Stimulated activated CD4-positive, alpha-beta T cell treated with anti-CD3 and anti-CD28 coated beads, Interleukin-2, amount 100 ng/mL, for 4 hours (primary cell): ENCODE data around the gene GALNT18.

ENCODE experiments used
- DNase-seq: peaks from one replicate; pipeline ENCODE4 v3.0.0-alpha.2; 2020; ENCODE audit warnings: low read depth

Gene GALNT18

DNA sequence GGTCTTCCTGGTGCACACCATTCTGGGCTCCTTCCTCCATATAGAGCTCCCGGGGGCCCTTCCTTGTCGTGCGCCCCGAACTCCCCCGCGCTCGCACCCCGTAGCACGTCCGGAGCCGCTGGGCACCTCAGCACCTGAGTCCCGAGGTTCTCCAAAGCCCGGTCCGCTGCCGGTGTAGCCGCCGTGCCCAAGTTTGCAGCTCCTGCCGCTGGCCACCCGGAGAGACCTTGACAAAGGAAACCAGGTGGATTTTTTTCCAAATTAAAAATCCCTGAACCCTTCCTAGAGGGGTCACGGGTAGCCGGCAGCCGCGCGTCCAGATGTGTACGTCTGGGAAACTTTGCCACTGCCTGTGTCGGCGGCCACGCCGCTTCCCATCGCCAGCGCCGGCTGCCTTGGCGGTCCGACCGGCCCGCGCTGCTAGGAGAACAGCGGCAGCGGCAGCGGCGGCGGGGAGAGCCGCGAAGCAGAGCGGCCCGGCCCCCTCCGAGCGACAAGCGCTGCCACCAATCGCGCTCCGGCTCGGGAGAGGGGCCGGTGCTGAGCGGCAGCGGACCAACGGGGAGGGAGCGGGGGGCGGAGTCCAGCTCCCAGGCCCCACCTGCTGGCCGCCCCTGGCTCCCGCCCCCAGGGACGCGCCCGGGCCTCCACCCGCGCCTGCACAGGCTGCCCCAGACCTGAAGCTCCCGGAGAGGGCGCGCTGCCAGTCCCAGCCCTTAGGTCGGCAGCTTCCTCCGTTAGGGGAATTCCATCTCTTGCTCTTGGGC lies at the start of gene GALNT18:
Gene GALNT18, minus strand, starts transcription at position 433 of the 767 bp plus-strand sequence.
- peak; percentile 21 for DNase-seq

DNA sequence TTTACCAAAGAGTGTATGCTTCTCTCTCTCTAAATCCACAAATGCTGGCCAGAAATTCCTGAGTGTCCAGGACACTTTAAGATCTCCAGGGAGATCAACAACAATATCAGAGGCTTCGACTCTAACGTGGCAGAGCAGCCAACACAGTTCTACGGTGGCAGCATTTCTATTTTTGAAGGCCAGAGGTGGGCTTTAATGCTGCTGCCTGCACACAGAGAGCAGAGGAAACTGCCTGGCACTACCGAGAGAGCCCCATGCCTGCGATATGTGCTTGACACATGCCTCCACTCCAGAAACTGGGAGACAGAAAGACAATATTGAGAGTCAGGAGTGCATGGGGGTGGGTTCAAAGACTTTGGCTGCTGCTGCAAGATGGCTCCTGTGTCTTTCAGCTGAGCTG lies 48.8 kb upstream of the GALNT18 start:
- no peak for DNase-seq

DNA sequence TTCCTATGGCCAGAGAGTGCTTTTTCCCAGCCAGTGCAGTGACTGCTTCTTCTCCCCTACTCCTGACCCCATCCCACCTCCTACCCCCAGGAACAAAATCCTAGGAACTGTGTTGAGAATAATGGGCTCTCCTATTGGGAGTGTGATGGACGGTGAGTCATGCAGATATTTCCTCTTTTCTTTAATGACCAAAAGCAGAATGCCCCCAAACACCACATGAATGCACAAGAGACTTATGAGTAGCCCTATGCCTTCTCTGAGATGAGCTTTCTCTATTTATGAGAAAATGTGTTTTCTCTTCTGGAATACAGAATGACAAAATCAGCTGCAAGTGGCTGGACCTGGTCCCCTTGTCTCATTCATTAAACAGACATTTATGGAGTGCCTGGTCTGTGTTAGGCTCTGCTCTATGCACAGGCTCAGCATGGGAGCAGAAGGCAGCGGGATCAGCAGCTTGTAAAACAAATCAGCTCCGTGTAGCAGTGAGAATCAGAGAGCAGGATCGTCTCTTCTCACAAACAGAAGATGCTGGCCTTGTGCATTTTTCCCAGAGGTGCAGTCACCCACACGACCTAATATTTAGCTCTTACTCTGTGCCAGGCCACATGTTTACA lies 47.5 kb upstream of the GALNT18 start:
- DNase-seq = no peak

DNA sequence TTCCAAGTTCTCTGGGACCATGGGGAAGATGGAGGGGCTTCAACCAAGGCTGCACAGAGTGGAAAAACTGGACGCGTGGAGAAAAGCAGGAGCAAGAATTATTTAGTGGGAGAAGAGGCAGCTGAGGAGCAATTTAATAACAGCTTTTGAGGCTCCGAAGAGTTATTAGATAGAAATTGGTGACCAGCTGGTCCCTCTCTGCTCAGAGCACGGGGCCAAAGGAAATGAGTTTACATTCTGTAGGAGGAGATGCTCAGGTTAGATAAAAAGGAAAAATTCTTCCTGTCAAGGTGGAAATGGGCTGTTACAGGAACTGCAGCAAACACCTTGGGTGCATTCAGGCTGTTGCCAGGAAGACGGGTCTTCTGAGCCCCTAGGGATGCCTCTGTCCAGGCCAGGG lies 47.0 kb upstream of the GALNT18 start:
- DNase-seq = no peak

DNA sequence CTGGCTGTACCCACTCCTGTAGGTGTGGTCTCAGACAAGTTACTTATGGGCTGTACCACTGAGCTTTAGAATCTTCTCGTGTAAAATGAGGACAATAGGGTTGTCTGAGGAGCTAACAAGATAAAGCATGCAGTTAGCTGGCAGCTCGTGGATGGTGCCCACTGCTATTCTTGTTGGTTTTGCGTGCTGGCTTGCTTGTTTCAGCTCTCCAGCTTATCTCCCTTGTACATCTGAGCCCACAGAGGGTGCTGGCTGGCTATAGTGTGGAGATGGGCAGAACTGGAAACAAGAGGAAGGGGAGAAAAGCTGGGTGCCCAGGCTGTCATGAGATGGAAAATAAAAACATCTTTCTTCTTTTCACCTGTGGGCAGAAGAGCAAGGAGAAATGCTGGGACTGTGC lies 46.5 kb upstream of the GALNT18 start:
- DNase-seq = no peak

DNA sequence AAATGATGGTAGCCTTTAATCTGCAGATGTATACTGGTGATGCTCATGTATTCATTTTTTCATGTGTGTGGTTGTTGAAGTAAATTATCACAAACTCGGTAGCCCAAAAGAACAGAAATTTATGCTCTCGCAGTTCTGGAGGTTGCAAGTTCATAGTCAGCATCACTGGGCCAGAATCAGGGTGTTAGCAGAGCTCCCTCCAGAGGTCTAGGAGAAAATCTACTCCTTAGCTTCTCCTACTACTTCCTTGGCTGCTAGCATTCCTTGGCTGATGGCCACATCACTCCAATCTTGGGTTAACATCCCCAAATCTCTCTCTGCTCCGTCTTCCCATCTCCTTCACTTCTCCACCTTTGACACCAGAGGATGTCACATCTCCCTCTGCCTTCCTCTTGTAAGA lies 45.3 kb upstream of the GALNT18 start:
- no peak for DNase-seq

DNA sequence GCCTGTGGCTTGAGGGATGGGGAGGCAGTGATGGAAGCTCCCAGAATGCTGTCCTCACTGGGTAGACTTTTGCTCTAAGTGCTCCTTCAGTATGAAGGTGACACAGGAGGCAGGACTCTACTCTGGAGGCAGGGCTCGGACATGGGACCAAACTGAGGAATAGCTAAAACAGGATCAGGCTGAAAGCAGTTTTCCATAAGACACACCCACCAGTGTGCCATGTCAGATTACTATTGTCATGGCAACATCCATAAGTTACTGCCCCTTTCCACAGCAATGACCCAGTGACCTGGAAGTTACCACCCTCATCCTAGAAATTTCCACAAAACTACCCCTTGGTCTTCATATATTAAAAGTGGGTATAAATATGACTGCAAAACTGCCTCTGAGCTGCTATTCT lies 43.6 kb upstream of the GALNT18 start:
- DNase-seq = no peak

DNA sequence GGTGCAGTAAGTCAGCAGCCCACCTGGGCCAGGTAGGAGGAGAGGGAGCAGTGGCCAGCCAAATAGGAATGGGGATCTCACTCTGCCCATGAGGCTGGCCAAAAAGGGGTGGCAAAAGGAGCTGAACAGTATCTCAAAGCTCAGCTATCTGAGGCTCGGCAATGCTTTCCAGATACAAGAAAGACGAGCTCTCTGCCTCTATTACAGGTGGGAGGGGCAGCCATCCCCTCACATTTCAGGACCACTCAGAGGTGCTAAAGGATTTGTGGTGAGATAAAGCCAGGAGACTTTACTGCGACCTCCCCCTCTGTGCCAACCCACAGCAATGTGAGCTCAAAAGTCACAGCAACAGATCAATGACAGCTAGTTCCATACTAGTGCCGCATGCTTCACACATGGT lies 42.1 kb upstream of the GALNT18 start:
- no peak for DNase-seq

DNA sequence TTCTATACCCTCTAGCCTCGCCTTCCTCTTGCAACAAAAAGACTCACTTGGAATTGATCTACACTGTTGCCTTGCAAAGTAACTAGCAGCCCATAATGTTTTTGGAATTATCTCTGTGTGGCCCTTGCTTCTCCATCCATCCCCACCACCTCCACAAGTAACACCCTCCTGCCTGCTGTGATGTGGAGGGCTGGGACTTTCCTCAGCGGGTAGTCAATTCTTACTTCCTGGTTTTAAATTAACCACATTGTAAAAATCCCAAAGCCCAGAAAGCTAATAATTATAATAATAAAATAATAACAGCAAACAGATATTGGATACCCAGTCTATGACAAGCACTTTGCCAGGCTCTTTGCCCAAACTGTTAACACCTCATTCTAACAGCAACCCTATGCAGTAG lies 40.8 kb upstream of the GALNT18 start:
- no peak for DNase-seq

DNA sequence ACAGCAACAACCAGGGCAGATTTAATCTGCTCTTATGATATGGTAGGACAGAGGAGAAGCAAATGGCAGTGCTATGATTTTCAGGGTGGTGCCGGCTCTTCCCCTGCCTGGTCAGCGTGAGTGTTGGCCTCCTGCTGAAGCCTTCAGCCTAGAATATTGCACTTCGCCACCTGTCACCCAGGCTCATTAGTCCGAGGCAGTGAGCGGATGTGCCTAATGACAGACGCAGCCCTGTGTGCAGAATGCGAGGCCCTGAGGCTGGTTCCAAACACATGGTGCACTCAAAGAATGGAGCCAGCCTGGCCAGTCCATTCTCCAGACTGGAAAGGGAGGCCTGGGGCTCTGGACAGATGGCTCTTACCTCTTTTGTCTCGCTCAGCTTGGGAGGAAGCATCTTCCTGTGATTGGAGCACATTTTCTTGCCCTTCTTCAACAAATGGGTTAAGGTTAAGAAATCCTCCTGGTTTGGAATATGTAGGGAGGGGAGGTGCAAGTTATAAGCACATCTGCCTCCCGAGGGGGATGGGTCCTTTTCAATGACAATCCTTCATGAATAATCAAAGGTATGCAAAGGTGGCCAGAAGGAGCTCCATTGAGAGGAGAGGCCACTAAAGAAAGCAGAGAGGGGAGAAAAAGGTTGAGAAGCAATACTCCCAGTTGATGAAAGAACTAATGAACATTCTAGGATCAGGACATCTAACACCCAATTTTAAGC lies 39.7 kb upstream of the GALNT18 start:
- DNase-seq = no peak

DNA sequence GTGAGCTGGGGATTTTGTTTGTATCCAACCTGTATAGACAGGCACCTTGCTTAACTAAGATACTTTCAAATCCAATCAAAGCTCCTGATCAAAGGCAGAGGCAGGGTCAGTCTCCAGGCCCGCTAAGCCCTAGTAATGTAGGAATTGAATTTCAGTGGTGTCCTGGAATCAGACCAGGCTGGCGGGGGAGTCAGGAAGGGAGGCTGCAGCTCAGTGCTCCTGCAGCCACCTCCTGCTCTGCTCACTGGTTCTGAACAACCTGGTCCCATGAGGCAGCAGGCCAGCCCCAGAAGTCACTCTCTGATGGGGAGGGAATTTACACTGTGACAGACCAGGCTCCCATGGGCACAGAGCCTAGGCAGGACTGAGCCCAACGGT lies 38.5 kb upstream of the GALNT18 start:
- DNase-seq = no peak

DNA sequence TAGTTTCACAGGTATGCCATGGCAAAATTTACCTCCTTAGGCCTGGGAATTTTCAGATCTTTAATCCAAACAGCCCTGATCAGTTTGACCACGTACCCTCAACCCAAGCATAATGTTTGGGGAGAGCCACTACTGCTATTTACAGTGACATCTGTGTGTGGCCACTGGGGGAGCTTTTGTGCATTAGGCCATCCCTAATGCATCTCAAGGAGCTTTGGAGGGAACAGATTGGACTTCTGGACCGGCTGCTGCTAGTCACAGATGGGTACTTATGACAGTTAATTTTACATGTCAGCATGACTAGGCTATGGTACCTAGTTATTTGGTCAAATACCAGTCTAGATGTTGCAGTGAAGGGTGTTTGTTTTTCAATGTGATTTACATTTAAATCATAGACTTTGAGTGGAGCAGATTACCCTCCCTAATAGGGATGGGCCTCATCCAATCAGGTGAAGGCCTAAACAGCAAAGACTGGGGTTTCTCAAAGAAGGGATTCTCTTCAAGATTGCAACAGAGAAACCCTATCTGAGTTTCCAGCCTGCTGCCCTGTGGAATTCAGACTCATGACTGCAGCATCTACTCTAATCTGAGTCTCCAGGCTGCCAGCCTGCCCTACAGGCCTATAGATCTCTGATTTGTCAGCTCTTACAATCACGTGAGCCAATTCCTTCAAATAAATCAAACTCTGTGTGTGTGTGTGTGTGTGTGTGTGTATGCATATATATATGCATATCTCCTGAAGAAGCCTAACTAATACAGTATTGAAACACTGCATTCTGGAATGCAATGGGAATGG lies 38.0 kb upstream of the GALNT18 start:
- DNase-seq = no peak

DNA sequence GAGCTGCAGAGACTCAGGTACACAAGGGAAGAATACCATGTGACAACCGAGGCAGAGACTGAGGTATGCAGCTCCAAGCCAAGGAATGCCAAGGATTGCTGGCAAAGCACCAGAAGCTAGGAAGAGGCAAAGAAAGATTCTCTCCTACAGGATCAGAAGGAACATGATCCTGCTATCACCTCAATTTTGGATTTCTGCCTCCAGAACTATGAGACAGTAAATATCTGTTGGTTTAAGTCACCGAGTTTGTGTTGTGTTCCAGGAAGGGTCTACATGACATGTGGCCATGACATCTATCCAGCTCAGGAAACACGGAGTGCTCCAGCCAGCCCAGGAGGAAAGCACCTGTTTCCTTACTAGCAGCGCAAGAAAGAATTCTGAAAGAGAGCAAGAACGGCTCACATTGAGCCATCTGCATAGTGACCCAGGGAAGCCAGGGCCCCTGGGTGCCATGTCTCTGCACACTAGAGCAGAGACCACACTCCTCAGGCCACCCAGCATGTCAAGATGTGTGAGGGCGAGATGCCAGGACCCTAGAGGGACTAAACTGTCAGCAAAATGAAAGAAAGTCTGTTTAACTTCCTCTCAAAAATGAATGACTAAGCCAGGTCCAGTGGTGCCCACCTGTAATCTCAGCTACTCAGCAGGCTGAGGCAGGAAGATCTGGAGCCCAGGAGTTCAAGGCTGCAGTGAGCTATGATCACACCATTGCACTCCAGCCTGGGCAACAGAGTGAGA lies 35.6 kb upstream of the GALNT18 start:
- DNase-seq = no peak

DNA sequence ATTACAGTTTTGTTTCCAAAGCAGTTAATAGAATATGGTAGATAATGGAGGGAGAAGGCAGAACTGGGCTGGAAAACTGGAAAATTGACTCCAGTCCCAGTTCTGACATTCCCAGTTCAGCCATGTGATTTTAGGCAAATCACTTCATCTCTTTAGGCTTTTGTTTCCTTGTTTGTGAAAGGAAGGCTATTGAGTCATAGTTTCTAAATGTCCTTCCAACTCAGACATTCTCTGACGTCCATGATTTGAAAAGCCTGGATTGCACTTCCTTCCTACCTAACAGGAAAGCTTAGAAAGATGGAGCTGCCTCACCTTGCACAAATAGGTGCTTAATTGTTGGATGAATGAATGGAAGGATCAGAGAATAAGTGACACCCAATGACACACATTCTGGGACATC lies 19.8 kb upstream of the GALNT18 start:
- no peak for DNase-seq

DNA sequence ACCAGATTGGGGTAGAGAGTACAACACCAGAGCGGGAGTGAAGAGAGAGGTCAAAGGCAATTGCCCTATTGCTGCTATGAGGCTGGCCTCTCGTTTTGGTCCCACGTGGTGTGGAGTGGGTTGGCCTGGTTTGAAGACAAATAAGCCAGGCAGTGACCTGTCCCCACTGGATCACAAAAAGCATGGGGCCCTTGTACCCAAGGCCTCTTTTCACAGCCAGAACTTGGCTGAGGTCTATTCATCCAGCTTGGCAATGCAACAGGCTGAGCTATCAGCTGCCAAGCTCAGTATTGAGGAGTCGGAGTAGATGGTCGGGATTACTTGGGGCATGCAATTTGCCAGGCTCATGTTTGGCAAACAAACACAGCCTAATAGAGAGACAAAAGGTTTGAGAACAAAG lies 19.2 kb upstream of the GALNT18 start:
- no peak for DNase-seq

DNA sequence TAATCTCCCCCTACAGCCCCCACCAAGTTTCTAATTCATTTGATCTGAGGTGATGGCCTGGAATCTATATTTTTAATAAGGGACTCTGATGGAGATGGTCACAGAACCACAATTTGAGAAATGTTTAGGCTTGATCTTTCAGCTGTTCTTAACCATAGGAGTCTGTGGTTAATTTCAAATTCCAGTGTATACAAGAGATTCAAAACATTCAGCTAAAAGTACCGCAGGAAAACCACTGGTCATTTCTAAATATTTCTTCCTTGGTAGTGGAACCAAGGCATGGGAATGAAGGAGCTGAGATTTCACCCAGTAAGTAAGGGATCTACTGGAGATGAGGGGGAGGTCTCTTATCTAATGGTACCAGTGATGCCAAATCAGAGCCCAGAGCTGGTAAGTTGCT lies 18.3 kb upstream of the GALNT18 start:
- no peak for DNase-seq

DNA sequence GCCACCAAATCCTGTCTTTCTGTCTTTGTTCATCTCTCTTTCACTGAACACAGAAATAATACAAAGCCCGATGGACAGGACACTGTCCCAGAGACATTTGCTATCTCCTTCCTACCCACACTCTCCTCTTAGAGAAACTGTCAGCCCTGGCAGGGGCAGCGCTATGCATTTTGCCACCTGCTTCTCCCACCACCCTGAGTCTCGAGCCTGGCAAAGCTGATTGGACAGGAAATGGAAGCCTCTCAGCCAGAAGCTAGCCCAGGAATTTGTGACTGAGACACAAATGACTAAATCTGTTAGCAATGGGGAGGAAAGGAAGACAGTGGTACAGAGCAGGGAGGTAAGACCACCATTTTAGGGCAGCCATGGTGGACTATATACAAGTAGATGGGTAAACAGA lies 14.9 kb upstream of the GALNT18 start:
- DNase-seq = no peak

DNA sequence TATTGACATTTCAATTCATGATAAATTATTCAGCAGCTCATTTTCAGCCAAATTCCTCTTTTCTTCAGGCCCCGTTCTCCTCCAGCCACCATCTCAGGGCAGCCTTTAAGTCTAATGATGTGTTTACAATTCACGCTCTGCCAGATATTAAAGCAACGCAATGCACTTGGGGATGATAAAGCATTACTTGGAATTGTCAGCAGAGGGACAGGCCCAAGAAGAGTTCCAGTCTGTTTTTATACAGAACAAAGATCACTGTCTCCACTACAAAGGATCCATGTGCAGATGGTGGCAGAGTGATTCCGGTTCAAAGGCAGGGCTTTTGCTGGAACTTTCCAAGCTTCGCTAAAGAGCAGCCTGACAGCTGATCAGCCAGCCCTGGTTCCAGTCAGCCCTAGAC lies 13.6 kb upstream of the GALNT18 start:
- DNase-seq = no peak

DNA sequence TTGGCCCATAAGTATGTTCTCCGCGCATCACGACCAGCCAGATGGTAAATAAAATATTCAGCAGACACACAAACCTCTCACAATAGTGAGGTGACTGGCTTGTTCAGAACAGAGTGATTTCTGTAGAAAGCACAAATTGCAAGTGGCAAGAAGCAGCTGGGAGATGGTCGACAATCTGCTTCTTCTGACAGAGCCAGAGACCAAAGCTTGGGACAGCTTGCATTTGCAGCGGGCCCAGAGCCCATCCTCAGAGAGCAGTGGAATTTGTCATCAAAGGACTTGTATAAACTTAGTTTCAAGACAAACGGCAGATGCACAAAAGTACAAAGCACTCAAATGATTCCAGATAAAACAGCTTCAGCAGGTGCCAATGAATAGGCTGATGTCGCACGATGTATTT lies 7.6 kb upstream of the GALNT18 start:
- DNase-seq = no peak

DNA sequence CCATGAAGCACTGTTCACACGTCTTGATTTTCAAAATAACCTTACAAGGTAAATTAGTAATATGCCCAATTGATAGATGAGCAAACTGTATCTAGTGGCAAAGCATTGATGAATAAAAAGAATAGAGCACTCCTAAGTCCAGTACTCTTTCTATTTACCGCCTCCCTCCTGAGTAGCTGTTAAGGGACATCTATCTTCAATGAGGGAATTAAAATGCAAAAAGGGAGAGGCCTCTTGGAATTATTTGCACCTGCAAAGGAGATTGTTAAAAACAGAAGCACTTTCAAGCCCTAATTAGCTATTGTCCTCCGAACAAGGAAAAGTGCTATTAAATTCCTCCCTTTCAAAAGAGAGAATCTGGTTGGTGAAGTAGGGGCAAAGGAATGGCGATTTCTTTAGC lies 6.8 kb upstream of the GALNT18 start:
- no peak for DNase-seq

DNA sequence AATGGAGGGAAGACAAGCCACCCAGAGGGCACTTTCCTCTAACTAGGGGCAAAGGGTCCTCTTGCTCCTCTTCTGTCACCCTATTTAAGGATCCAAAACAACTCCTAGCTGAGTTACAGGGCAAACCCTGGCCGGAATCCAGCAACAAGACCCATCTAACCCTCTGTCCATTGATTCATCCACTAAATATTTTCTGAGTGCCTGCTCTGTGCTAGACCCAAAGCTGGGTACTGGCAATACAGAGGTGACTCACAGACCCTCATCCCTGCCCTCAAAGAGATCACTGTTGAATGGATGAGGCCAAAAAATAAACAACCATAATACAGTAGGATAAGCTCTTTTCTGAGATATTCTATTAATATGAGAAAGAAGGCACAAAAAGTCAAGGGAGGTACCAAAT lies 4.3 kb upstream of the GALNT18 start:
- DNase-seq = no peak

DNA sequence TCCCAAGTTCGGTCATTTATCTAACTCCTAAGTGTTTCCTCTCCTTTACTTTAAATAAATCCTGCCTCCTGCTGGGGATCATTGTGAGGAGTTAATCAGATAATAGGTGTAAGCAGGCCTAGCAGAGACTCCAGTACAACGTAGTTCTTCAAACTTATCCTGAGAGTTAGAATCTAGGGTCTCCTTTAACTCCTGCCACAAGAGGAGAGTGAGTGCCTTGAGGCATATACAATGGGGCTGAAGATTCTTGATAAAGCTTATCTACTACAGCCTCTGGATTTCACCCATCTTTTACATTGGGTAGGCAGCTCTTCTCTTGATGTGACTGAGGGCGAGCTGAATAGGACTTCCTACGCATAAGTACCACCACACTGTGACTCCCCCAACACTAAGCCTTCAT lies 3.1 kb upstream of the GALNT18 start:
- no peak for DNase-seq
